GM18502 (cell line): ENCODE measurements around the gene CCT8.

Source experiments
- ATAC-seq: cut with Tn5 transposase; IDR thresholded peaks from one replicate; pipeline ENCODE4 v1.9.1; 2021; ENCODE audit warnings: mild to moderate bottlenecking; ENCODE audit not compliant: unreplicated experiment, poor library complexity

CCT8 gene

GRCh38 chr21:29073222-29074006, at the start of gene CCT8:
Gene CCT8 (minus strand): TSS chr21:29073648. CDS start chr21:29073590, 58 bp downstream.
- ATAC-seq = peak; percentile 92

GRCh38 chr21:29121759-29122158, 48.3 kb upstream of the CCT8 start:
- peak; percentile 76 for ATAC-seq

GRCh38 chr21:29117372-29117955, 44.0 kb upstream of the CCT8 start:
- peak; percentile 55 for ATAC-seq

DNA sequence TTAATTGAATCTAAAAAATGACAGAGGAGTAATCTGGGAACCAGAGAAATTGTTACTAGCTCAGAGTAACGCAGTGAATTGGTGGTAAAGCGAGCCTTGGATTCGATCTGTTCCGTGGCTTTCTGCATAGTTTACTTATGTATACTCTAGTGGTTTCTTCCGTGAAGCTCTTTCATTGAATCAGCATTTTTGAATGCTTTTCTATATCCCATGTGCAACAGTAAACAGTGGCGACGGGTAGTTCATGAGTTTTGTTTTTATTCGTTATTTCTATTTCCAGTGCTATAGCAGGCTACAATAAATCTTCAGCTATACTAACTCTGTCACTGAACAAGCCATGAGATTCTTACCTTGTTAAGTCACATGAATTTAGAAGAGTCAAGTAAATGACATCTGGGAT, 42.5 kb upstream of the CCT8 start:
- no peak for ATAC-seq

GRCh38 chr21:29114765-29115500, 41.5 kb upstream of the CCT8 start:
- no peak for ATAC-seq

DNA sequence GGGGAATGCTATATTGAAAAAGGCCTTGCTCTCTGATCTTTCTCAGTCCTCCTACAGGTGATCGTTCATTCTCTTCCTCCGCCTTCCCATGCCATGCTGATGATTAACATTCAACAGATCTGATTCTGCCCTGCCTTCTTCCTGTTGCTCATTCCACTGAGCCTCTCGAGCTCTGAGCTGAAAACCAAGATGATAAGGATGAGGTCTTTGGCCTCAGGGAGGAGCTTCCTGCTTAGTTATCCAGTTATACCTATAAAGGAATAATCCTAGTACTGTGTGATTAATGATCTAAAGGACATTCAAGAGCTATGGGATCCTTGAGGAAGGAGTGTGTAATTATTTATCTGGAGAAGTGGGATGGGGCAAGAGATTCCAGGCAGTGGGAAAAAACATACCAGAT, 31.8 kb upstream of the CCT8 start:
- ATAC-seq = no peak

GRCh38 chr21:29104239-29104708, 30.8 kb upstream of the CCT8 start:
- ATAC-seq = peak; percentile 61

DNA sequence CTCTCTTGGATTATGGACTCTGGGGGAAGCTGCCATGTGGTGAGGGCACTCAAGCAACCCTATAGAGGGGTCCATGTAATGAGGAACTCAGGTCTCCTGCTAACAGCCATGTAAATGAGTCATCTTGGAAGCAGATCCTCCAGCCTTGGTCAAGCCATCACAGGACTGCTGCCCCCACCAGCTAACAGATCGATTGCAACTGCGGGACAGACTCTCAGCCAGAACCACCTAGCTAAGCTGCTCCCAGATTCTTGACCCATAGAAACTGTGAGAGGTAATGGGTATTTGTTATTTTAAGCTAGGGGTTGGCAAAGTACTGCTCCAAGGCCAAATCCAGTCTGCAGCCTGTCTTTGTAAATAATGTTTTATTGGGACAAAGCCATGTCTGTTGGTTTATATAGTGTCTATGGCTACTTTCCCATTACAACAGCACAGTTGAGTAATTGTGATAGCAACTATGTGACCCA, 29.4 kb upstream of the CCT8 start:
- ATAC-seq = no peak

DNA sequence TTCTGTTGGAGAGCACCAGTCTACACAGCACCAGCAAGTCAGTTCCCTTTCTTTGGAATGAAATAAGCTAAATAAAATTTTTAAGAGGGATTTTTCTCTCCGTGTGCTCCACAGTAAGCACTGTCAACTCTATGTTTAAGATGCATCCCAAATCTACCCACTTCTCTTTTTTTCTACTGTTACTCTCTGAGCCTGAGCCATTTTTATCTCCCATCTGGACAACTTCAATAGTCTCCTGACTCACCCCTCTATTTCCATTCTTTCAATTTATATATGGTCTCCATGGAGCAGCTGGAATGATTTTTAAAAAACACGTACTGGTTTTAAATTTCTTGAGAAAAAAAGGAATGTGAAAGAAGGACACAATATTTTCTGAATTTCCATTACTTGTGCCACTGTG, 24.7 kb upstream of the CCT8 start:
- no peak for ATAC-seq

DNA sequence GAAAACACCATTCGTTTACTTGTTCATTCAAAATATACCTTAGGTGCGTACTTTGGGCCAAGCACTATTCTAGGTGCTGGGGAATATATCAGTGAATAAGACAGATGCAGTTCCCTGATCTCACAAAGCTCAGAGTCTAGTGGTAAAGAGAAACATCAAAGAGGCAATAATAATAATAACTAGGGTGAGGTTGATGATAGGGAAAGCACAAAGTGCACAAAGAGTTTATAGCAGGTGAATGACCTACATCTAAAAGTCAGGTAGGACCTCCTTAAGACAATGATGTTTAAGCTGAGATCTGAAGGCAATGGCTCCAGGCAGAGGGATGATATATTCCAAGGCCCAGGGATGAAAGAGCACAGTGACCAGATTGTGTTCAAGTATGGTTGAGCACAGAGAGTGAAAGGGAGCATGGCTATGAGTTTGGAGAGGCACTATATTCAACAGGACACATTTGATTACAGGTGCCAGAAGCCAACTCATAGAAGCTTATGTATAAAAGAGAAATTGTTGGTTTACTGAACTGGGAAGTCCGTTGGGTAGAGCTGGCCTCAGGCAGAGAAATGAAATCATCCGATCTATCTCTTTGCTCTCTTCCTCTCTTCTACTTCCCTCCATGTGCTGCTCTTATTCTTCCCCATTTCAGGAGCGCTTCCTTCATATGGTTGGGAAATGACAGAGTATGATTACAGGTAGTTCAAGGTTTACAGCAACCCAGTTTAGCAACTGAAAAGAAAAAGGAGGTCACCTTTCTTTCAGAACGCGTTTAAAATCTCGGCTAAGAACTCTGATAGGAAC, 23.0 kb upstream of the CCT8 start:
- no peak for ATAC-seq

GRCh38 chr21:29092102-29092959, 18.9 kb upstream of the CCT8 start:
- no peak for ATAC-seq

- no peak for ATAC-seq
Observed at GRCh38 chr21:29091033-29091432, 17.6 kb upstream of the CCT8 start.

- no peak for ATAC-seq
Observed at GRCh38 chr21:29085106-29085752, 11.8 kb upstream of the CCT8 start.

GRCh38 chr21:29084372-29084771, 10.9 kb upstream of the CCT8 start:
- no peak for ATAC-seq

DNA sequence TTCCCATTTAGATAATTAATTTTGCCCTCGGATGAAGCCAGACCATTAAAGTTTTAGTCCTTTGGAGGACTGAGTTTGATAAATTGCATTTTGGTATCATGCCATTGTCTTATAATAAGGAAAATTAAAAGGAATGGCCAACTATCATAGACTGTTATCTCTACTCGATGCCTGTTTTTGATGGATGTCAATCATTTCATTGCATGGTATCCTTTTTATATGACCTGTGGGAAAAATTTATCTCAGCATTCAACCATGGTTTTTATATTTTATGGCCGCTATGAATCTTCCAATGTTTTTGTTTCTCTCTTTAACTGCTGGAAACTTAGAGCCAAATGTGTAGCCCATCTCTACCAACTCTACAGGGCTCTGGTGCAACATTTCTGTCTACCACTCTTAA, 9.9 kb upstream of the CCT8 start:
- no peak for ATAC-seq

DNA sequence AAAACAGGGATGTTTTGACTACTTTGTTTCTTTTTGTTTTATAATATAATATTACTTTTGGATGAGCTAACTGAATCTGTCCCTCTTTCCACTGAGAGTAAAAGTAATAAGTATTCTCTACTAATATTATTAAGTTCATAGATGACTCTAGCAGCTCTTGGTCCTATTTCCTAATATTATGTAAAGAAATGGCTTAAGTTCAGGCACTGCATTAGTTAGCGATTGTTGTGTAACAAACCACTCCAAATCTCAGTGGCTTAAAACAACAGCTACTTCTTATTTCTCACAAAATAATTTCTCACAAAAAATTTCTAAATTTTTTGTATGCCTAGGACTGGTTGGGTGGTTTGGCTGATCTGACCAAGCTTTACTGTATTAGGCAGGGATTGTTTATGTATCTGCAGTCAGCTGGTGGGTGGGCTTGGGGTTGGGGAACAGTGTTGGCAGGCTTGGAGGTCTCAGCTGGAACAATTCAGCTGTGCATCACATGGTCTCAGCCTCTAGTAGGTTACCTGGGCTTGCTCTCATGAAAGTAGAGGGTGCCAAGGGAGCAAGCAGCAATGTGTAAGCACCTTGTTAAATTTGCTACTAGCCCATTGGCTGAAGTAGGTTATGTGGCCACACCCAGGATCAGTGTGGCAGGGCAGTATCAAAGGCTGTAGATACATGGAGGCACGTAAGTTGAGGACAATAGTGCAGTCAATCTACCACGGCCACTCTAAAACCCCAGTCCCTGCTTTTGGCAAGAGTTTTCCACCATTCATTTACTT, 8.8 kb upstream of the CCT8 start:
- ATAC-seq = no peak

- no peak for ATAC-seq
Observed at GRCh38 chr21:29080454-29080941, 7.0 kb upstream of the CCT8 start.
